Embryonic facial prominence (tissue), 1 donor: ENCODE results near the gene MRPL10.

Source experiments
- DNase-seq: peaks from one replicate; pipeline ENCODE4 v3.0.0-alpha.2; 2016; ENCODE audit errors: extremely low spot score

Gene MRPL10

GRCh38 chr17:47813512-47814031 lies 17.8 kb downstream of the MRPL10 start:
- no peak for DNase-seq

- DNase-seq, result no peak
These were observed 18.3 kb downstream of the MRPL10 start for GRCh38 chr17:47813077-47813476.

- DNase-seq, result no peak
These were observed 19.0 kb downstream of the MRPL10 start for GRCh38 chr17:47812146-47812920.

GRCh38 chr17:47811709-47812108 lies 19.6 kb downstream of the MRPL10 start:
- DNase-seq, result no peak

GRCh38 chr17:47810901-47811635 lies 20.3 kb downstream of the MRPL10 start:
- DNase-seq, result no peak

GRCh38 chr17:47810200-47810821 lies 21.0 kb downstream of the MRPL10 start:
- no peak for DNase-seq

- no peak for DNase-seq
These were observed 22.4 kb downstream of the MRPL10 start for GRCh38 chr17:47808830-47809480.

- DNase-seq, result no peak
These were observed 23.1 kb downstream of the MRPL10 start for GRCh38 chr17:47808036-47808829.

- no peak for DNase-seq
These were observed 23.9 kb downstream of the MRPL10 start for GRCh38 chr17:47807421-47807820.

GRCh38 chr17:47806913-47807255 lies 24.5 kb downstream of the MRPL10 start:
- no peak for DNase-seq

GRCh38 chr17:47806026-47806912 lies 25.1 kb downstream of the MRPL10 start:
- no peak for DNase-seq

- no peak for DNase-seq
These were observed 26.9 kb downstream of the MRPL10 start for GRCh38 chr17:47804461-47804860.

GRCh38 chr17:47803751-47804150 lies 27.6 kb downstream of the MRPL10 start:
- DNase-seq, result no peak

- DNase-seq, result no peak
These were observed 28.1 kb downstream of the MRPL10 start for GRCh38 chr17:47803201-47803600.

- no peak for DNase-seq
These were observed 28.9 kb downstream of the MRPL10 start for GRCh38 chr17:47802341-47803022.

GRCh38 chr17:47801906-47802305 lies 29.4 kb downstream of the MRPL10 start:
- DNase-seq, result no peak

GRCh38 chr17:47801176-47801765 lies 30.1 kb downstream of the MRPL10 start:
- no peak for DNase-seq

- no peak for DNase-seq
These were observed 30.7 kb downstream of the MRPL10 start for GRCh38 chr17:47800686-47801085.

- DNase-seq, result no peak
These were observed 33.5 kb downstream of the MRPL10 start for GRCh38 chr17:47797797-47798196.
